Epithelial cell of proximal tubule (primary cell): ENCODE results near the gene PTPRD. TPM values are rescaled to one million over a fixed set of nuclear protein-coding genes. Genes with fewer than 3 reads are reported as not detected.

ENCODE experiments used
- DNase-seq: peaks from one replicate; pipeline ENCODE4 v3.0.0-alpha.2; 2011; ENCODE audit warnings: low read depth
- H3K4me3 ChIP-seq: 2 replicates; pipeline ENCODE4 v1.5.1; 2011; ENCODE audit warnings: low read depth, mild to moderate bottlenecking, low read length
- CTCF ChIP-seq: conservative IDR thresholded peaks from 2 replicates; pipeline ENCODE4 v1.5.1; 2012; ENCODE audit warnings: low read depth, mild to moderate bottlenecking, low read length
- total RNA-seq: library from RNA; depleted of rRNA; stranded (reverse); fragments of >200 nt; gene quantifications from 2 replicates; pipeline ENCODE4 v1.2.3, GENCODE V29; 2015

PTPRD gene
- total RNA-seq, 1 donor from 2014 or later = 3.2 TPM

- no peak for DNase-seq
- no peak for TF ChIP-seq CTCF
- H3K4me3 ChIP-seq = no peak overlapping the region
Measured at GRCh38 chr9:9305600-9305999, 1307.2 kb downstream of the PTPRD start.

- no peak for DNase-seq
- TF ChIP-seq CTCF = no peak
Measured at GRCh38 chr9:9299134-9299533, 1313.7 kb downstream of the PTPRD start.

GRCh38 chr9:9286001-9286400 lies 1326.8 kb downstream of the PTPRD start:
- H3K4me3 ChIP-seq = no peak overlapping the region
- TF ChIP-seq CTCF = no peak
- no peak for DNase-seq

More at GRCh38 chr9:9299134-9299533, 1313.7 kb downstream of the PTPRD start:
- no peak overlapping the region for H3K4me3 ChIP-seq

- DNase-seq = no peak
- no peak overlapping the region for H3K4me3 ChIP-seq
- no peak for TF ChIP-seq CTCF
Measured at GRCh38 chr9:9284201-9284600, 1328.6 kb downstream of the PTPRD start.

GRCh38 chr9:9283159-9283986 lies 1329.4 kb downstream of the PTPRD start:
- no peak for TF ChIP-seq CTCF
- DNase-seq = no peak
- H3K4me3 ChIP-seq = no peak overlapping the region

GRCh38 chr9:9275601-9276000 lies 1337.2 kb downstream of the PTPRD start:
- no peak for DNase-seq
- no peak overlapping the region for H3K4me3 ChIP-seq
- no peak for TF ChIP-seq CTCF

GRCh38 chr9:9257999-9258498 lies 1354.8 kb downstream of the PTPRD start:
- no peak for DNase-seq
- no peak overlapping the region for H3K4me3 ChIP-seq
- no peak for TF ChIP-seq CTCF
